ENCODE measurements around the gene HLA-F.

Gene HLA-F

GRCh38 chr6:29723262-29723665, at the start of gene HLA-F:
TSS of gene HLA-F (plus strand) at chr6:29723434. CDS start at chr6:29723464, 30 bp downstream.
- H3K9me3 ChIP-seq (ENCODE audit: insufficient read depth, low read depth, low read length), result no peaks in the 10 kb centered on the region
- peaks cover 7% of the 10 kb centered on the region for H4K20me1 ChIP-seq (ENCODE audit: insufficient read depth, low read length, poor library complexity, severe bottlenecking)
- no peaks in the 10 kb centered on the region for H3K36me3 ChIP-seq (ENCODE audit: insufficient read depth, low read length)
- H3K79me2 ChIP-seq (ENCODE audit: insufficient read depth, low read length), result peaks cover 16% of the 10 kb centered on the region; the same call in 1 of the 2 replicates
- peaks cover 5% of the 10 kb centered on the region for H3K27me3 ChIP-seq (ENCODE audit: insufficient read depth, low read length, poor library complexity, severe bottlenecking)
- H3F3A ChIP-seq (ENCODE audit: low read depth), result no peaks in the 10 kb centered on the region
- TF ChIP-seq EZH2phosphoT487 (IDR thresholded peaks at IDR 0.05; ENCODE audit: borderline replicate concordance) (no peak), CTCF (conservative IDR thresholded peaks at IDR 0.05; ENCODE audit: low read length) (peak; percentile 35; the same call in 1 of the 2 replicates)
- peaks cover 7% of the 10 kb centered on the region for H3K4me1 ChIP-seq (ENCODE audit: insufficient read depth, low read length, poor library complexity, severe bottlenecking)
- H2AFZ ChIP-seq (ENCODE audit: low read length), result peak within 1 kb of the TSS; percentile 99
- peak within 1 kb of the TSS; percentile 91 for H3K4me3 ChIP-seq (ENCODE audit: low read length, poor library complexity, severe bottlenecking)
- H3K4me2 ChIP-seq (ENCODE audit: low read depth, low read length, poor library complexity, severe bottlenecking), result peak within 1 kb of the TSS; percentile 81
- H3K9ac ChIP-seq (ENCODE audit: low read depth, low read length, poor library complexity, severe bottlenecking), result peak within 1 kb of the TSS; percentile 93
- no peaks in the 10 kb centered on the region for H3K9me2 ChIP-seq (replicated peaks; ENCODE audit: low read depth, low read length)

GRCh38 chr6:29674008-29674407, 49.2 kb upstream of the HLA-F start:
- Histone ChIP-seq H3K9ac (ENCODE audit: low read depth, low read length, poor library complexity, severe bottlenecking) (no peak overlapping the region), H3K4me3 (ENCODE audit: low read length, poor library complexity, severe bottlenecking) (no peak overlapping the region), H4K20me1 (ENCODE audit: insufficient read depth, low read length, poor library complexity, severe bottlenecking) (no peaks in the 10 kb centered on the region), H3K36me3 (ENCODE audit: insufficient read depth, low read length) (no peaks in the 10 kb centered on the region), H3K9me3 (ENCODE audit: insufficient read depth, low read depth, low read length) (no peaks in the 10 kb centered on the region), H2AFZ (ENCODE audit: low read length) (no peak overlapping the region), H3K27me3 (ENCODE audit: insufficient read depth, low read length, poor library complexity, severe bottlenecking) (peaks cover 5% of the 10 kb centered on the region), H3K4me2 (ENCODE audit: low read depth, low read length, poor library complexity, severe bottlenecking) (no peak overlapping the region), H3K4me1 (ENCODE audit: insufficient read depth, low read length, poor library complexity, severe bottlenecking) (peaks cover 12% of the 10 kb centered on the region), H3K9me2 (replicated peaks; ENCODE audit: low read depth, low read length) (no peaks in the 10 kb centered on the region), H3K79me2 (ENCODE audit: insufficient read depth, low read length) (no peaks in the 10 kb centered on the region), H3F3A (ENCODE audit: low read depth) (no peaks in the 10 kb centered on the region)
- TF ChIP-seq CTCF (conservative IDR thresholded peaks at IDR 0.05; ENCODE audit: low read length) (no peak), EZH2phosphoT487 (IDR thresholded peaks at IDR 0.05; ENCODE audit: borderline replicate concordance) (no peak)

GRCh38 chr6:29675561-29675960, 47.7 kb upstream of the HLA-F start:
- H2AFZ ChIP-seq (ENCODE audit: low read length), result no peak overlapping the region
- no peak overlapping the region for H3K4me2 ChIP-seq (ENCODE audit: low read depth, low read length, poor library complexity, severe bottlenecking)
- H3K79me2 ChIP-seq (ENCODE audit: insufficient read depth, low read length), result no peaks in the 10 kb centered on the region
- no peaks in the 10 kb centered on the region for H3K9me3 ChIP-seq (ENCODE audit: insufficient read depth, low read depth, low read length)
- H3K9ac ChIP-seq (ENCODE audit: low read depth, low read length, poor library complexity, severe bottlenecking), result no peak overlapping the region
- TF ChIP-seq CTCF (conservative IDR thresholded peaks at IDR 0.05; ENCODE audit: low read length) (no peak), EZH2phosphoT487 (IDR thresholded peaks at IDR 0.05; ENCODE audit: borderline replicate concordance) (no peak)
- H4K20me1 ChIP-seq (ENCODE audit: insufficient read depth, low read length, poor library complexity, severe bottlenecking), result no peaks in the 10 kb centered on the region
- no peaks in the 10 kb centered on the region for H3K9me2 ChIP-seq (replicated peaks; ENCODE audit: low read depth, low read length)
- peaks cover 5% of the 10 kb centered on the region for H3K27me3 ChIP-seq (ENCODE audit: insufficient read depth, low read length, poor library complexity, severe bottlenecking)
- H3F3A ChIP-seq (ENCODE audit: low read depth), result no peaks in the 10 kb centered on the region
- no peak overlapping the region for H3K4me3 ChIP-seq (ENCODE audit: low read length, poor library complexity, severe bottlenecking)
- H3K4me1 ChIP-seq (ENCODE audit: insufficient read depth, low read length, poor library complexity, severe bottlenecking), result peaks cover 12% of the 10 kb centered on the region
- H3K36me3 ChIP-seq (ENCODE audit: insufficient read depth, low read length), result no peaks in the 10 kb centered on the region

All from Loucy (cell line).